Gastrocnemius medialis (tissue), 4 donors: ENCODE data around the gene ZNF506. TPM values are rescaled to one million over a fixed set of nuclear protein-coding genes. Genes with fewer than 3 reads are reported as not detected.
"Not testable (repeated sequence)": the region's sequence is repeated elsewhere in the genome, so short reads cannot be mapped to it uniquely, and the experiment has no call there.

ENCODE experiments used
- ATAC-seq, 2 donors: fragments of 150-250 bp; one replicate each; pipeline ENCODE4 v1.9.1; 2016
- DNase-seq, 2 donors: peaks; one replicate each; pipeline ENCODE4 v3.0.0-alpha.2; 2019
- H3K27ac ChIP-seq, 4 donors: fragments of 200-600 bp; sonication (generic); 1 replicate in 1 of 4; 2 replicates in 3 of 4; pipeline ENCODE4 v1.5.1; 2016 to 2018; ENCODE audit warnings: mild to moderate bottlenecking in 2 of 4, moderate library complexity in 1 of 4
- H3K27me3 ChIP-seq, 3 donors: fragments of 200-600 bp; sonication (generic) in 2 of 3; 1 replicate in 1 of 3; 2 replicates in 2 of 3; pipeline versions ENCODE4 v1.5.1 to v1.6.0; 2016 to 2019; ENCODE audit warnings: mild to moderate bottlenecking in 1 of 3, moderate library complexity in 1 of 3
- H3K36me3 ChIP-seq, 2 donors: fragments of 200-600 bp; sonication (generic) in 1 of 2; one replicate each; pipeline ENCODE4 v1.5.1; 2017 to 2018
- H3K4me1 ChIP-seq, 2 donors: fragments of 200-600 bp; sonication (generic) in 1 of 2; one replicate each; pipeline ENCODE4 v1.5.1; 2016 to 2017; ENCODE audit warnings: mild to moderate bottlenecking in 2 of 2
- H3K4me3 ChIP-seq, 4 donors: fragments of 200-600 bp; sonication (generic) in 3 of 4; 1 replicate in 1 of 4; 2 replicates in 3 of 4; pipeline ENCODE4 v1.5.1; 2016 to 2019; ENCODE audit warnings: mild to moderate bottlenecking in 2 of 4
- H3K9me3 ChIP-seq, 3 donors: fragments of 200-600 bp; sonication (generic) in 2 of 3; 1 replicate in 1 of 3; 2 replicates in 2 of 3; pipeline ENCODE4 v1.5.1; 2016 to 2019
- POLR2A ChIP-seq, 2 donors: fragments of 450-650 bp; IDR thresholded peaks; one replicate each; pipeline ENCODE4 v1.6.1; 2017; ENCODE audit warnings: antibody characterized with exemption in 2 of 2, mild to moderate bottlenecking in 2 of 2, moderate library complexity in 2 of 2
- in situ Hi-C, 4 donors: fragments of 200-750 bp; cut with MboI; loops; one replicate each; pipeline versions ENCODE4 v1.15.0 to v1.8.0; 2017; ENCODE audit warnings: low sequenced_read_pairs in 4 of 4
- intact Hi-C: fragments of 100-400 bp; cut with DNase I; formaldehyde crosslinking; loops from one replicate; pipeline ENCODE4 v1.15.1; 2023; ENCODE audit warnings: low total_unique reads
- total RNA-seq, 4 donors: library from RNA; depleted of rRNA; stranded (reverse); fragments of >200 nt; gene quantifications; one replicate each; pipeline versions ENCODE4 v1.1.0 to v1.2.3, GENCODE V29; 2016
- TF ChIP-seq, protein P1 (sequence below), 5 experiments: fragments of 450-650 bp in 3 of 5; fragments of 200-600 bp in 2 of 5; sonication (generic) in 2 of 5; IDR thresholded peaks in 4 of 5; conservative IDR thresholded peaks in 1 of 5; 1 replicate in 4 of 5; 2 replicates in 1 of 5; pipeline ENCODE4 v1.5.1; 2016 to 2019; ENCODE audit warnings: antibody characterized with exemption in 5 of 5, mild to moderate bottlenecking in 3 of 5, moderate library complexity in 3 of 5

ZNF506 gene
- total RNA-seq, 4 donors from 2014 or later = 6.3 to 18.7 (median 14.9) TPM

DNA sequence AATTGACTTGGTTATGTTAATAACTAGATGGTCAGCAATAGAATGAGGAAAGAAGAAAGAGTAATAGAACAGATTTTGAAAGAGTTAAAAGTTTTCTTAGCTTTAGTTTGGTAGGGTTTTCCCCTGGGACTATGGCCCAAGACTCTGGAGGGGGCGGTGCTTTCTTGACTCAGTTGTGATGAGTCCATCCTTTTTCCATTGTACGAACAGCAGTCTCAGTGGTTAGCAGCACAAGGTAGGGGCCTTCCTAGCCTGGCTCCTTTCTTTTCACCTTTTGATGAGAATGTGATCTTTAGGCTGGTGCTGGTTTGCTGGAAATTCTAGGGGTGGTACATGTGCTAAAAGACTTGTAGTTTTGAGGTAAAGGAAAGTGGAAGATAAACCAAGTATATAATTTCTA, 38.8 kb downstream of the ZNF506 start:
- Histone ChIP-seq H3K9me3 (no peaks in the 10 kb centered on the region), H3K27me3 (no peaks in the 10 kb centered on the region), H3K4me1 (no peaks in the 10 kb centered on the region), H3K36me3 (peaks cover 0 to 9% of the 10 kb centered on the region in 2 donors), H3K27ac (no peak overlapping the region), H3K4me3 (no peak overlapping the region)
- TF ChIP-seq POLR2A (IDR thresholded peaks at IDR 0.05) = no peak
- TF ChIP-seq, protein P1, sequence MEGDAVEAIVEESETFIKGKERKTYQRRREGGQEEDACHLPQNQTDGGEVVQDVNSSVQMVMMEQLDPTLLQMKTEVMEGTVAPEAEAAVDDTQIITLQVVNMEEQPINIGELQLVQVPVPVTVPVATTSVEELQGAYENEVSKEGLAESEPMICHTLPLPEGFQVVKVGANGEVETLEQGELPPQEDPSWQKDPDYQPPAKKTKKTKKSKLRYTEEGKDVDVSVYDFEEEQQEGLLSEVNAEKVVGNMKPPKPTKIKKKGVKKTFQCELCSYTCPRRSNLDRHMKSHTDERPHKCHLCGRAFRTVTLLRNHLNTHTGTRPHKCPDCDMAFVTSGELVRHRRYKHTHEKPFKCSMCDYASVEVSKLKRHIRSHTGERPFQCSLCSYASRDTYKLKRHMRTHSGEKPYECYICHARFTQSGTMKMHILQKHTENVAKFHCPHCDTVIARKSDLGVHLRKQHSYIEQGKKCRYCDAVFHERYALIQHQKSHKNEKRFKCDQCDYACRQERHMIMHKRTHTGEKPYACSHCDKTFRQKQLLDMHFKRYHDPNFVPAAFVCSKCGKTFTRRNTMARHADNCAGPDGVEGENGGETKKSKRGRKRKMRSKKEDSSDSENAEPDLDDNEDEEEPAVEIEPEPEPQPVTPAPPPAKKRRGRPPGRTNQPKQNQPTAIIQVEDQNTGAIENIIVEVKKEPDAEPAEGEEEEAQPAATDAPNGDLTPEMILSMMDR (IDR thresholded peaks at IDR 0.05 in 4 of 5, conservative IDR thresholded peaks at IDR 0.05 in 1 of 5) = no peak
- in situ Hi-C loops (no loop called here), intact Hi-C loops (no loop called here)
- DNase-seq = no peak
- ATAC-seq = no peak

DNA sequence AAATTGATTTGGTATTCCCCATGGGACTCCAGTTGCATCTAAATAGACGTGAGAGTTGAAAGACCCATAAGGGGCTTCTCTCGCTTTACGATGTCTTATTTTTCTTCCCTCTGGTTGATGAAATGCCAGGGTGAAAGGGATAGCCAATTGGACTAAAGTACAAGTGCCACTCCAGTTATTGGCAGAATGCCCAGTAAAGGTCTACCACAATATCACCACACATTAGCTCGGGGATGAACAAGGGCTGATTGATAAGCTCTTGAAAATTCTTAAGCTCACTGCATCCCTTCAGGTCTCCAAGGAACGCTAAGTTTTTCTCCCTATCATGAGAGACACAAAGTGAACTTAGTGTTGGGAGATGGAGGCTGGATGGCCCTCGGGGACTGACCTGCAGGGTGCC, 39.8 kb downstream of the ZNF506 start:
- H3K27ac ChIP-seq, H3K27me3 ChIP-seq, H3K36me3 ChIP-seq, H3K4me3 ChIP-seq, DNase-seq, H3K9me3 ChIP-seq, in situ Hi-C loops, ATAC-seq, H3K4me1 ChIP-seq, intact Hi-C loops: not testable (repeated sequence)

DNA sequence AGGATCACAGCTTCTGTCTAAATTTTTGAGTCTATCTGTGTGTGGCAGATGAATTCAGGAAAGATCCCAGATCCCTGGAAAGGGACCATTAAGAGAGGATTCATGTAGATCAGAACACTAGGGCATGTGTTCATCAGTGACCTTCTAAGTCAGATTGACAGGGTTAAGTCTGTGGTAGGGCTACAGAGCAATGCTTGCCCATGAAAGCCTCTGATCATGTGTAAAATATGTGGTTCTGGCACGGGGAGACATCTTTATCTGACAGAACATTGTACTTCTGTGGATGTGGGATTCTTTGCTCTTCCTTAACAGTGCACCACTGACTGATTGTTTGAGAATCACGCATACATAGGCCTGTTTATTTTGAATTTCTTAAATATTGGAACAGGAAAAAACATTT, 42.9 kb downstream of the ZNF506 start:
- in situ Hi-C loops = loop anchor here in 1 of 4 donors (5.0 kb wide), 1 partner anchor 39 kb away; no protein-coding TSS in a partner anchor

DNA sequence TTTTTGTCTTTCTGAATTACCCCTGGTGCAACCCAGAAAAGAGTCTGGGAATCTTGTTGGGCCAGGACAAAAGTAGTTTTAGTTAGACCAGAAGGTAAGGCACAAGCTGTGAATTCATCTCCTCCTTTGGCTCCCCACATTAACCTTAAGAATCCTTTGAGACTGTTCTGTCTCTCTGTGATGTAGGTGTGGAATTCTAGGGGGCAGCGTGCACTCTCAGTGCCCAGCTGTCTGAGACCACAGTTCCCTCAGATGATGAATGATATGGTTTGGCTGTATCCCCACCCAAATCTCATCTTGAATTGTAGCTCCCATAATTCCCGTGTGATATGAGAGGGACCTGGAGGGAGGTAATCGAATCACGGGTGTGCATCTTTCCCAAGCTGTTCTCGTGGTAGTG, 43.9 kb downstream of the ZNF506 start:
- Histone ChIP-seq H3K4me1 (peaks cover 14 to 19% of the 10 kb centered on the region in 2 donors), H3K4me3 (no peak overlapping the region), H3K36me3 (no peaks in the 10 kb centered on the region), H3K27ac (no peak overlapping the region), H3K9me3 (no peaks in the 10 kb centered on the region), H3K27me3 (no peaks in the 10 kb centered on the region)
- in situ Hi-C loops = loop anchor here in 1 of 4 donors (5.0 kb wide), 1 partner anchor 40 kb away; no protein-coding TSS in a partner anchor
- TF ChIP-seq, protein P1 (IDR thresholded peaks at IDR 0.05 in 4 of 5, conservative IDR thresholded peaks at IDR 0.05 in 1 of 5) = no peak
- no peak for TF ChIP-seq POLR2A (IDR thresholded peaks at IDR 0.05)
- no peak for DNase-seq
- ATAC-seq = no peak
- intact Hi-C loops = loop anchor here (2.0 to 5.0 kb wide), 5 partner anchors 43 to 275 kb away; partner anchors contain the start of genes ATP13A1, ZNF506 and ZNF682

More for the DNA sequence above, 42.9 kb downstream of the ZNF506 start:
- H3K36me3 ChIP-seq = no peaks in the 10 kb centered on the region
- H3K27me3 ChIP-seq = no peaks in the 10 kb centered on the region
- no peak for ATAC-seq
- intact Hi-C loops = loop anchor here (5.0 kb wide), 1 partner anchor 274 kb away; no protein-coding TSS in a partner anchor
- H3K4me1 ChIP-seq = peaks cover 14 to 19% of the 10 kb centered on the region in 2 donors
- H3K4me3 ChIP-seq = no peak overlapping the region
- DNase-seq = no peak
- TF ChIP-seq POLR2A (IDR thresholded peaks at IDR 0.05) = no peak
- H3K27ac ChIP-seq = no peak overlapping the region
- H3K9me3 ChIP-seq = no peaks in the 10 kb centered on the region

DNA sequence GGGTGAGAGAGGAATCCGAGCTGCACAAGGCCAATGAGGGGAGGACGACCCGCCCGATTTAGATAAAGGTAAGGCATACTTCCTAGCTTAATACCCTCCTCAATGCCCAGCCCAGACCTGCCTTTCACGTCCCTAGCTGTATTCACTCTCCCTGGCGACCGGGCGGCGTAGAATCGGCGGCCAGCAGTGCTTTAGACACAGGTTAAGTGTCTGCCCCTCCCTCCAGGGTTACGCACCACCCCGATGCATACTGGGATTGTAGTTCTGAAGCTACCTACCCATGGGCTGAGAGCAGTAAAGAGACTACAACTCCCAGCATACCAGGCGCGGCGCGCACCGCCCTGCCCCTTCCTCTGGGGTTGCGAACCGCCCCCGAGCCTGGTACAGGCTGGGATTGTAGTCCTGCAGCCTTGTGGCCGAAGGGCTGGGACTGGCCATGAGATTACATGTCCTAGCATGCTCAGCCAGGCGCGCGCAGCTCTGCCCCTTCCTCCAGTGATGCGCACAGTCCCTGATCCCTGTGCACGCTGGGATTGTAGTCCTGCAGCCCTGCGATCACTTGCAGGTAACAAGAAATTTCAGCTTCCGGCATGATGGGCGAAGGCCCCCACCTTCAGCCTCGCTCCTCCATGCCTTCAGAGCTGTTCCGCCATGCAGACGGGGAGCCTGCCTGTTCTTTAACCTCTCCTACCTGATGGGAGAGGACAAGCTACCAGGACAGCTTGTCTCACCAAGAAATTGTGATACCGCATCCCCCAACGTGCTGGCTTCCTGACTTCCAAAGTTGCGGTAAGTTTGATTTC, 45.1 kb downstream of the ZNF506 start:
- H3K36me3 ChIP-seq = no peaks in the 10 kb centered on the region
- DNase-seq (peak; percentile 95 to 97), ATAC-seq (peak; percentile 100)
- no peaks in the 10 kb centered on the region for H3K27me3 ChIP-seq
- peak; percentile 14 to 33 for TF ChIP-seq POLR2A (IDR thresholded peaks at IDR 0.05)
- TF ChIP-seq, protein P1 (IDR thresholded peaks at IDR 0.05 in 4 of 5, conservative IDR thresholded peaks at IDR 0.05 in 1 of 5) = peak in 2 of 5 experiments; percentile 10 to 25
- H3K27ac ChIP-seq = peak overlapping the region; percentile 75 to 87 (median 80)
- peak overlapping the region; percentile 62 to 83 (median 82) for H3K4me3 ChIP-seq
- H3K4me1 ChIP-seq = peaks cover 14 to 19% of the 10 kb centered on the region in 2 donors
- intact Hi-C loops (loop anchor here (1.0 to 5.0 kb wide), 6 partner anchors 43 to 276 kb away; partner anchors contain the start of genes ATP13A1, ZNF14, ZNF506 and ZNF682), in situ Hi-C loops (loop anchor here in 1 of 4 donors (5.0 kb wide), 1 partner anchor 41 kb away; no protein-coding TSS in a partner anchor)
- H3K9me3 ChIP-seq = no peaks in the 10 kb centered on the region
